Lower lobe of right lung (tissue), 2 donors: Measurements from ENCODE around the gene ENOX2. TPM values are rescaled to one million over a fixed set of nuclear protein-coding genes. Genes with fewer than 3 reads are reported as not detected.
"Not testable (repeated sequence)": the region's sequence is repeated elsewhere in the genome, so short reads cannot be mapped to it uniquely, and the experiment has no call there.

Experiments
- ATAC-seq, 2 donors: fragments of 200-7000 bp; cut with Tn5 transposase; one replicate each; pipeline ENCODE4 v1.9.1; 2020 to 2022; ENCODE audit warnings: mild to moderate bottlenecking in 2 of 2, moderate library complexity in 2 of 2
- DNase-seq: peaks from one replicate; pipeline ENCODE4 v3.0.0-alpha.2; 2020
- H3K27ac ChIP-seq: fragments of 200-600 bp; one replicate; pipeline ENCODE4 v1.8.0; 2022
- H3K27me3 ChIP-seq: fragments of 200-600 bp; one replicate; pipeline ENCODE4 v1.8.0; 2022; ENCODE audit warnings: low read depth
- H3K36me3 ChIP-seq: fragments of 200-600 bp; one replicate; pipeline ENCODE4 v1.8.0; 2022; ENCODE audit warnings: mild to moderate bottlenecking
- H3K4me1 ChIP-seq: fragments of 200-600 bp; one replicate; pipeline ENCODE4 v1.8.0; 2022
- H3K4me3 ChIP-seq: fragments of 200-600 bp; one replicate; pipeline ENCODE4 v1.8.0; 2022; ENCODE audit warnings: mild to moderate bottlenecking
- H3K9me3 ChIP-seq: fragments of 200-600 bp; one replicate; pipeline ENCODE4 v1.8.0; 2022
- CTCF ChIP-seq: fragments of 200-600 bp; IDR thresholded peaks from one replicate; pipeline ENCODE4 v1.8.0; 2022; ENCODE audit warnings: antibody characterized with exemption, mild to moderate bottlenecking
- intact Hi-C: fragments of 100-400 bp; cut with DNase I; formaldehyde crosslinking; loops from one replicate; pipeline ENCODE4 v1.11.0; 2022
- total RNA-seq: library from RNA; stranded (reverse); fragmentation: NEBNext Ultra II Directional; extraction: Animal tissue kit (Norgen Biotek cat#: 25700); gene quantifications from one replicate; pipeline ENCODE4 v1.2.1, GENCODE V29; 2021
- donor health status: DM: no; HTN: yes; CAD: no; lungs with severe emphysema.

The ENOX2 gene
- total RNA-seq, 1 donor from 2014 or later = 16.8 TPM

- Histone ChIP-seq H3K4me1 (no peaks in the 10 kb centered on the region), H3K9me3 (no peaks in the 10 kb centered on the region), H3K27ac (no peak overlapping the region), H3K36me3 (no peaks in the 10 kb centered on the region), H3K4me3 (no peak overlapping the region), H3K27me3 (no peaks in the 10 kb centered on the region)
- no peak for TF ChIP-seq CTCF
- DNase-seq (no peak), ATAC-seq (no peak)
- intact Hi-C loops = no loop called here
Measured at GRCh38 chrX:130716346-130716745, 186.7 kb downstream of the ENOX2 start.

GRCh38 chrX:130715299-130715698, 187.7 kb downstream of the ENOX2 start:
- Histone ChIP-seq H3K27ac (no peak overlapping the region), H3K4me3 (no peak overlapping the region), H3K36me3 (no peaks in the 10 kb centered on the region), H3K4me1 (no peaks in the 10 kb centered on the region), H3K27me3 (no peaks in the 10 kb centered on the region), H3K9me3 (no peaks in the 10 kb centered on the region)
- DNase-seq (no peak), ATAC-seq (no peak)
- intact Hi-C loops = no loop called here
- no peak for TF ChIP-seq CTCF

- Histone ChIP-seq H3K27me3 (no peaks in the 10 kb centered on the region), H3K4me1 (no peaks in the 10 kb centered on the region), H3K9me3 (no peaks in the 10 kb centered on the region), H3K27ac (no peak overlapping the region), H3K4me3 (no peak overlapping the region), H3K36me3 (no peaks in the 10 kb centered on the region)
- DNase-seq (no peak), ATAC-seq (no peak)
- TF ChIP-seq CTCF = no peak
- intact Hi-C loops = no loop called here
Measured at GRCh38 chrX:130714665-130715064, 188.3 kb downstream of the ENOX2 start.

- no peak for DNase-seq
- H3K4me3 ChIP-seq = no peak overlapping the region
- H3K36me3 ChIP-seq = no peaks in the 10 kb centered on the region
- H3K4me1 ChIP-seq = no peaks in the 10 kb centered on the region
- ATAC-seq = no peak
- H3K9me3 ChIP-seq = no peaks in the 10 kb centered on the region
- H3K27me3 ChIP-seq = no peaks in the 10 kb centered on the region
- no peak overlapping the region for H3K27ac ChIP-seq
- no peak for TF ChIP-seq CTCF
- intact Hi-C loops = no loop called here
Measured at GRCh38 chrX:130714135-130714534, 188.9 kb downstream of the ENOX2 start.

- H3K27ac ChIP-seq, H3K36me3 ChIP-seq, intact Hi-C loops, H3K4me3 ChIP-seq, ATAC-seq, H3K27me3 ChIP-seq, DNase-seq, H3K4me1 ChIP-seq, H3K9me3 ChIP-seq: not testable (repeated sequence)
Measured at GRCh38 chrX:130709178-130709577, 193.8 kb downstream of the ENOX2 start.

GRCh38 chrX:130705591-130705990, 197.4 kb downstream of the ENOX2 start:
- intact Hi-C loops = no loop called here
- Histone ChIP-seq H3K4me1 (no peaks in the 10 kb centered on the region), H3K4me3 (no peak overlapping the region), H3K36me3 (no peaks in the 10 kb centered on the region), H3K27me3 (no peaks in the 10 kb centered on the region), H3K9me3 (no peaks in the 10 kb centered on the region), H3K27ac (no peak overlapping the region)
- no peak for DNase-seq
- no peak for ATAC-seq
- no peak for TF ChIP-seq CTCF
